Effector memory CD8-positive, alpha-beta T cell (primary cell): ENCODE data around the gene HEXIM1.

ENCODE experiments used
- ATAC-seq: fragments of 150-1000 bp; cut with Tn5 transposase; replicated peaks from 2 replicates; pipeline ENCODE4 v1.10.0; 2021; ENCODE audit warnings: mild to moderate bottlenecking, moderate library complexity
- DNase-seq, 3 experiments: peaks; one replicate each; pipeline ENCODE4 v3.0.0; 2021
- H3K27ac Mint-ChIP-seq, 2 donors: one replicate each; pipeline ENCODE4 v1.8.0; 2022; ENCODE audit warnings: mild to moderate bottlenecking in 2 of 2, mixed read lengths in 2 of 2, moderate library complexity in 2 of 2
- H3K27me3 Mint-ChIP-seq, 2 donors: one replicate each; pipeline ENCODE4 v1.8.0; 2022; ENCODE audit warnings: mixed read lengths in 2 of 2
- H3K36me3 Mint-ChIP-seq: one replicate; pipeline ENCODE4 v1.8.0; 2022; ENCODE audit warnings: mild to moderate bottlenecking, moderate library complexity, mixed read lengths; ENCODE audit not compliant: insufficient read depth
- H3K4me1 Mint-ChIP-seq, 2 donors: one replicate each; pipeline ENCODE4 v1.8.0; 2022; ENCODE audit warnings: low read depth in 2 of 2, mixed read lengths in 2 of 2
- H3K4me3 Mint-ChIP-seq, 2 donors: one replicate each; pipeline ENCODE4 v1.8.0; 2022; ENCODE audit warnings: mild to moderate bottlenecking in 2 of 2, mixed read lengths in 2 of 2, moderate library complexity in 2 of 2
- H3K9me3 Mint-ChIP-seq, 2 donors: one replicate each; pipeline ENCODE4 v1.8.0; 2022; ENCODE audit warnings: mixed read lengths in 2 of 2
- total RNA-seq, 9 experiments: gene quantifications; one replicate each; lab custom pipeline; 2026; lab: John Stamatoyannopoulos, UW

Gene HEXIM1, protein sequence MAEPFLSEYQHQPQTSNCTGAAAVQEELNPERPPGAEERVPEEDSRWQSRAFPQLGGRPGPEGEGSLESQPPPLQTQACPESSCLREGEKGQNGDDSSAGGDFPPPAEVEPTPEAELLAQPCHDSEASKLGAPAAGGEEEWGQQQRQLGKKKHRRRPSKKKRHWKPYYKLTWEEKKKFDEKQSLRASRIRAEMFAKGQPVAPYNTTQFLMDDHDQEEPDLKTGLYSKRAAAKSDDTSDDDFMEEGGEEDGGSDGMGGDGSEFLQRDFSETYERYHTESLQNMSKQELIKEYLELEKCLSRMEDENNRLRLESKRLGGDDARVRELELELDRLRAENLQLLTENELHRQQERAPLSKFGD
- total RNA-seq: 41.1 to 228 (median 76.3) reads per million in 9 experiments

GRCh38 chr17:45148183-45149036 is at the start of gene HEXIM1:
HEXIM1 (plus strand) TSS chr17:45148475; CDS start chr17:45149191, 716 bp downstream.
- DNase-seq (peak; percentile 98 to 99 (median 99)), ATAC-seq (peak; percentile 79)
- peak within 1 kb of the TSS; percentile 100 for H3K27ac Mint-ChIP-seq
- peak within 1 kb of the TSS; percentile 97 to 99 for H3K4me3 Mint-ChIP-seq
- H3K4me1 Mint-ChIP-seq: peaks cover 46 to 49% of the 10 kb centered on the region in 2 donors
- H3K36me3 Mint-ChIP-seq: peaks cover 47% of the 10 kb centered on the region
- peaks cover 0 to 2% of the 10 kb centered on the region in 2 donors for H3K9me3 Mint-ChIP-seq
- H3K27me3 Mint-ChIP-seq: no peaks in the 10 kb centered on the region

DNA sequence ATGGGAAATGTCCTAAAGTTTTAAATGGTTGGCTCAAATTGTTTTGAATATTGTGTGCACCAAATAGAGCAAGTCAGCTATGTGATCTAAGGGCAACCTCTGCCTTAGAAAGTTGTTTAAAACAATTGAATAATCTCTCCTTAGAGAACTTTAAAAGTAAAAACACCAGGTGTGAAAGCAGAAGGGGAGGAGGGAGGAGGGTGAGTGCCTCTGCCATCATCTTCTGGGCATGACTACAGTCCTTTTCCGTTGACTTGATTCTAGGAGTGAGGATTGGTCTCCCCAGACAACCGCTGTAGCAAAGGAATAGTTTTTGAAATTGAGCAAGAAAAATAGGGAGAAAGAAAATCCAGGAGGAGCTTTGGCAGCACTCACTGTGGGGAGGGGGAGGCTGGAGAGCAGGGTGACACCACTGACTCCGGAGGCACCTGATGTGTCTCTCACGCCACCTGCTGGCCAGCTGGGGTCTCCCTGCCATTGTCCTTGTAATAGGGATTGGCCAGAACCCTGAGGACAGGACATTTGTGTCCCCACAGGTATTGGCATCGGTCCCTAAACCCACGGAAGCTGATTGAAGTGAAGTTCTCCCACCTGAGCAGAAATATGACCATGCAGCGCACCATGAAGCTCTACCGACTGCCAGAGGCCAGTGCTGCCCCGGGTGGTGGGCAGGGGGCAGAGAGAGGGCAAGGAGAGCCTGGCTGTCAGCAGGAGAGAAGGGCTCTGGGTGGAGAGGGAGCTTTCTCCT is 49.2 kb upstream of the HEXIM1 start:
- peaks cover 84% of the 10 kb centered on the region for H3K36me3 Mint-ChIP-seq
- peaks cover 3% of the 10 kb centered on the region in 2 donors for H3K4me1 Mint-ChIP-seq
- H3K4me3 Mint-ChIP-seq: no peak overlapping the region
- no peaks in the 10 kb centered on the region for H3K27me3 Mint-ChIP-seq
- peak overlapping the region in 1 of 2 donors; percentile 79 for H3K27ac Mint-ChIP-seq
- ATAC-seq (peak; percentile 78), DNase-seq (peak; percentile 58 to 73 (median 66))
- H3K9me3 Mint-ChIP-seq: no peaks in the 10 kb centered on the region

GRCh38 chr17:45101546-45101882 is 46.8 kb upstream of the HEXIM1 start:
- ATAC-seq: no peak
- Mint-ChIP-seq H3K27me3 (no peaks in the 10 kb centered on the region), H3K9me3 (no peaks in the 10 kb centered on the region), H3K36me3 (peaks cover 78% of the 10 kb centered on the region), H3K27ac (no peak overlapping the region), H3K4me3 (no peak overlapping the region), H3K4me1 (peaks cover 1 to 3% of the 10 kb centered on the region in 2 donors)
- DNase-seq: no peak

GRCh38 chr17:45101883-45102811 is 46.1 kb upstream of the HEXIM1 start:
- no peaks in the 10 kb centered on the region for H3K9me3 Mint-ChIP-seq
- no peaks in the 10 kb centered on the region for H3K27me3 Mint-ChIP-seq
- H3K4me1 Mint-ChIP-seq: peaks cover 1 to 3% of the 10 kb centered on the region in 2 donors
- no peak overlapping the region for H3K27ac Mint-ChIP-seq
- DNase-seq (no peak), ATAC-seq (no peak)
- H3K4me3 Mint-ChIP-seq: no peak overlapping the region
- peaks cover 76% of the 10 kb centered on the region for H3K36me3 Mint-ChIP-seq

GRCh38 chr17:45102856-45103255 is 45.4 kb upstream of the HEXIM1 start:
- H3K36me3 Mint-ChIP-seq: peaks cover 72% of the 10 kb centered on the region
- H3K9me3 Mint-ChIP-seq: no peaks in the 10 kb centered on the region
- peaks cover 1 to 3% of the 10 kb centered on the region in 2 donors for H3K4me1 Mint-ChIP-seq
- H3K27ac Mint-ChIP-seq: no peak overlapping the region
- ATAC-seq (no peak), DNase-seq (no peak)
- no peaks in the 10 kb centered on the region for H3K27me3 Mint-ChIP-seq
- H3K4me3 Mint-ChIP-seq: no peak overlapping the region

- no peaks in the 10 kb centered on the region for H3K9me3 Mint-ChIP-seq
- H3K4me1 Mint-ChIP-seq: peaks cover 0 to 3% of the 10 kb centered on the region in 2 donors
- H3K27me3 Mint-ChIP-seq: no peaks in the 10 kb centered on the region
- no peak for ATAC-seq
- H3K27ac Mint-ChIP-seq: no peak overlapping the region
- no peak overlapping the region for H3K4me3 Mint-ChIP-seq
- peaks cover 72% of the 10 kb centered on the region for H3K36me3 Mint-ChIP-seq
- DNase-seq: no peak
Measured at GRCh38 chr17:45103269-45103795, 44.9 kb upstream of the HEXIM1 start.

DNA sequence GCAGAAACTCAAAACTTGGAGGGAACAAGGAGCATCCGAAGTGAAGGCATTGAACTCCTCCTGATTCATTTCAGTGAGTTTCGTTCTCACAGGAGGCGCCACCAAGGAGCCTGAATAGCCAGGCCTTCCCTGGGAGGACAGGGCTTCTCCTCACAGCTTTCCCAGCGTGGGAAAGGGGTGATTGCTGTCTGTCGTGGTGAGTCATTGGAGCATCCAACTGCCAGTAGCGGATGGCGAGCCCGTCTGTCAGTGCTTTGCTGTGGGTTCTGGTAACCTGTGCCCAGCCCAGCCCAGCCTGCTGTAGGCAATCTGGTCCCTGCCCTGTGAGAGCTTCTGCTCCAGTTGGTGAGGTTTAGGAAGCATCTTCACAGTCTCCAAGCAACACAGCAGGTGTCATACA is 44.2 kb upstream of the HEXIM1 start:
- ATAC-seq (no peak), DNase-seq (no peak)
- Mint-ChIP-seq H3K4me3 (no peak overlapping the region), H3K36me3 (peaks cover 69% of the 10 kb centered on the region), H3K9me3 (no peaks in the 10 kb centered on the region), H3K27me3 (no peaks in the 10 kb centered on the region), H3K27ac (no peak overlapping the region), H3K4me1 (peaks cover 0 to under 1% of the 10 kb centered on the region in 2 donors)

DNA sequence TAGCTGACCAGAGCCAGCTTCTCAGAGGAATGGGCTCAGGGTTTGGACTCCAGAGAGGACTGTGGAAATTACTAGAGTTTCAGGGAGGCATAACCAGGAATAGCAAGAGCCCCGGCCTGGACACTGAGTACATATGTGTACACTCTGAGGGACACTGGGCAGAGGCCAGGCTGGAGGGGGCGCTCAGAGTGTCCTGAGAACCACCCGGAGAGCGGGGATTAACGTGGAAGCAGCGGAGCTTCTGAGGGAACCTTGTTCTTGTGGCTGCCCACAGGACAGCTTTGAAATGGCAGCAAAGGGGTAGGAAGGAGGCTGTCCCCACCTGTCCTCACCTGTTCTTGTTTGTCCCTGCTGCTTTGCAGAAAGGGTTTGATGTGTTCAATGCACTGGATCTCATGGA is 43.8 kb upstream of the HEXIM1 start:
- H3K4me1 Mint-ChIP-seq: no peaks in the 10 kb centered on the region
- no peaks in the 10 kb centered on the region for H3K27me3 Mint-ChIP-seq
- peaks cover 65% of the 10 kb centered on the region for H3K36me3 Mint-ChIP-seq
- DNase-seq (no peak), ATAC-seq (no peak)
- no peak overlapping the region for H3K27ac Mint-ChIP-seq
- no peak overlapping the region for H3K4me3 Mint-ChIP-seq
- H3K9me3 Mint-ChIP-seq: no peaks in the 10 kb centered on the region

DNA sequence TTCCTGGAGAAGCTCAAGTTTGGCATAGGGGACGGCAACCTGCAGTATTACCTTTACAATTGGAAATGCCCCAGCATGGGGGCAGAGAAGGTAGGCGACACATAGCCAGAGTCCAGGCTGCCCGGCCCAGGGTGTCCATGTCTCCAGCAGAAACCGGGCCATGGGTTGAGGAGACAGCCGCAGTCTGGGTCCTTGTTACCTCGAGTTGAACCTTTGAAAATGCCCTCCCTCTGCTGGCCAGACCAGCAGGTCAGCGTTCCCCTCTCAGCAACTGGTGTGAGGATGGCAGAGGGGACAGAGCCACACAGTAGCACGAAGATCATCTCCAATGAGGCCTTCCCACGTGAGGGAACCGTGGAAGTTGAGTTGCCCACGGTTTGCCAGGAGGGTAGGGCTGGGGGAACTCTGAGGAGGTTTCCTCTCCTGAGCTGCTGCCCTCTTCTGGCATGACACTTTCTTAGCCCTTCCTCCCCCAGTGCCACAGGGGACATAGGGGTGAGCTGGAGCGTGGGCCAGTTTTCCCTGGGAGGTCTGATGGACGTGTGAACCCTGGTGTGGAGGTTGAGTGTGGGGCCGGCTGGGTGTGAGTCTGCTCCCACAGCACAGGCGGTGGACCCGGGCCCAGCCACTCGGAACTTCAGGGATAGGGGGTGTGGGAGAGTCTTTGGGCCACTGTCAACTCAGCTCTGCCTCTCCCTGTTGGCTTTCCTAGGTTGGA is 43.2 kb upstream of the HEXIM1 start:
- ATAC-seq: no peak
- Mint-ChIP-seq H3K27me3 (no peaks in the 10 kb centered on the region), H3K36me3 (peaks cover 59% of the 10 kb centered on the region), H3K27ac (no peak overlapping the region), H3K4me1 (no peaks in the 10 kb centered on the region), H3K9me3 (no peaks in the 10 kb centered on the region), H3K4me3 (no peak overlapping the region)
- DNase-seq: no peak

DNA sequence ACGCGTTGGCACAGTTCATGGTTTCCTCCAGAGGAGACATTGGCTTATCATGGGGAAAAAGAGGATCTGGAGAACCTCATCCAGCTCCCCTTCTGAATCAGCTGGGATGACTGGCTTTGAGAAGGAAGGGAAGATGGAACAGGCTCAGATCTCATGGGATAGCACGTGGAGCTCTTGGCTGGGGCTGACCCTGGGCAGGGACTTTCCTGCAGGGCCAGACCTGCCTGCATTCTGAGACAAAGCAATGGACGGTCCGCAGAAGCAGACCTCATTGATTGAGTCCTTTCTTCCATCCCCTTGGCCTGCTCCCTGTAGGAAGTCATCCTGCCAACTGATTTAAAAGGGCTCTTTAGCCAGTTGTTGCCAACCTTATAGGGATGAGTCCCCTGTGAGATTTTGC is 42.2 kb upstream of the HEXIM1 start:
- Mint-ChIP-seq H3K27me3 (no peaks in the 10 kb centered on the region), H3K36me3 (peaks cover 55% of the 10 kb centered on the region), H3K27ac (no peak overlapping the region), H3K9me3 (no peaks in the 10 kb centered on the region), H3K4me1 (no peaks in the 10 kb centered on the region), H3K4me3 (no peak overlapping the region)
- ATAC-seq: no peak
- DNase-seq: no peak

GRCh38 chr17:45106582-45106981 is 41.7 kb upstream of the HEXIM1 start:
- Mint-ChIP-seq H3K4me3 (no peak overlapping the region), H3K27ac (no peak overlapping the region), H3K36me3 (peaks cover 50% of the 10 kb centered on the region), H3K4me1 (no peaks in the 10 kb centered on the region), H3K27me3 (no peaks in the 10 kb centered on the region), H3K9me3 (no peaks in the 10 kb centered on the region)
- DNase-seq: no peak
- no peak for ATAC-seq
